Measurements from ENCODE around the gene HERC5. TPM values are rescaled to one million over a fixed set of nuclear protein-coding genes. Genes with fewer than 3 reads are reported as not detected.

Gene HERC5
- total and polyA plus RNA-seq, 9 donors: 10.5 to 20.9 (median 18.6) TPM

GRCh38 chr4:88503344-88503743 is 46.4 kb downstream of the HERC5 start:
- no peak for TF ChIP-seq CTCF (IDR thresholded peaks at IDR 0.05)
- TF ChIP-seq EP300 (IDR thresholded peaks at IDR 0.05): no peak
- DNase-seq: no peak
- intact Hi-C loops (cut with DNase I): no loop called here

GRCh38 chr4:88511236-88511635 is 54.3 kb downstream of the HERC5 start:
- no peaks in the 10 kb centered on the region for H3K4me1 ChIP-seq (ENCODE audit: insufficient read depth)
- no peak for DNase-seq
- TF ChIP-seq POLR2A (IDR thresholded peaks at IDR 0.05) (no peak), CTCF (IDR thresholded peaks at IDR 0.05) (no peak), EP300 (IDR thresholded peaks at IDR 0.05) (no peak)
- 89 to 93% (median 90%) methylated on average over 3 of the region's 3 CpGs for WGBS, 3 donors
- H3K4me3 ChIP-seq: no peak overlapping the region
- H3K27ac ChIP-seq: no peak overlapping the region
- intact Hi-C loops (cut with DNase I): loop anchor here in 3 of 4 donors (5.0 to 10.0 kb wide), 4 partner anchors 136 to 476 kb away; partner anchors contain the start of gene HERC6 (in 1 of the 3)
- no peaks in the 10 kb centered on the region for H3K27me3 ChIP-seq
- H3K36me3 ChIP-seq: no peaks in the 10 kb centered on the region
- no peaks in the 10 kb centered on the region for H3K9me3 ChIP-seq

More at GRCh38 chr4:88503344-88503743, 46.4 kb downstream of the HERC5 start:
- H3K4me3 ChIP-seq: no peak overlapping the region
- no peak overlapping the region for H3K27ac ChIP-seq
- no peaks in the 10 kb centered on the region for H3K36me3 ChIP-seq
- WGBS, 3 donors: 95 to 97% (median 97%) methylated on average over 2 of the region's 2 CpGs
- H3K27me3 ChIP-seq: no peaks in the 10 kb centered on the region
- H3K4me1 ChIP-seq (ENCODE audit: insufficient read depth): no peaks in the 10 kb centered on the region
- H3K9me3 ChIP-seq: no peaks in the 10 kb centered on the region

GRCh38 chr4:88514557-88515511 is 57.9 kb downstream of the HERC5 start:
- WGBS, 3 donors: 80 to 83% (median 81%) methylated on average over 8 of the region's 8 CpGs
- H3K4me3 ChIP-seq: no peak overlapping the region
- intact Hi-C loops (cut with DNase I): loop anchor here (5.0 to 10.0 kb wide), 4 partner anchors 140 to 480 kb away; partner anchors contain the start of gene HERC6 (in 1 of the 4)
- H3K27ac ChIP-seq: no peak overlapping the region
- no peaks in the 10 kb centered on the region for H3K9me3 ChIP-seq
- no peaks in the 10 kb centered on the region for H3K36me3 ChIP-seq
- no peak for TF ChIP-seq EP300 (IDR thresholded peaks at IDR 0.05)
- TF ChIP-seq POLR2A (IDR thresholded peaks at IDR 0.05): no peak
- TF ChIP-seq CTCF (IDR thresholded peaks at IDR 0.05): no peak
- no peaks in the 10 kb centered on the region for H3K27me3 ChIP-seq
- no peak for DNase-seq
- H3K4me1 ChIP-seq (ENCODE audit: insufficient read depth): no peaks in the 10 kb centered on the region

DNA sequence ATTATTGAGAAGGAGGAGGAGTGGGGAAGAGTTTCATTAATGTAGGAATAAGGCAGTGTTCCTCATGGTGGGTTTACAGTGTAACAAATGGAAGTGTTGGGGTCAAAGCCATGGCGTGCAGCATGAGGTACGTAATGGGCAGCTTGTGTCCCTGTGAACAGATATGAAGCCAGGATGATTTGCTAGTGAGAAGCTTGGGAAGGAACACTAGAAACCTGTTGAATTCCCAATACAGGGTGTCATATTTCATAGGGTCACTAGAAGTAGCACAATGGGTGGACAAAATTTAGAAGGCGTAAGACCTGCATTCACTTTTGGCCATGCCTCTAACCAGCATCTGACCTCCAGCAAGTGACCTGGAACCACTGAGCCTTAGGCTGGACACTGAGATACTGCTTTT is 59.8 kb downstream of the HERC5 start:
- Histone ChIP-seq H3K4me1 (ENCODE audit: insufficient read depth) (no peaks in the 10 kb centered on the region), H3K27me3 (no peaks in the 10 kb centered on the region), H3K27ac (no peak overlapping the region), H3K4me3 (no peak overlapping the region), H3K36me3 (no peaks in the 10 kb centered on the region), H3K9me3 (no peaks in the 10 kb centered on the region)
- DNase-seq: no peak
- intact Hi-C loops (cut with DNase I): loop anchor here (5.0 to 10.0 kb wide), 4 partner anchors 142 to 482 kb away; partner anchors contain the start of gene HERC6 (in 1 of the 4)
- TF ChIP-seq EP300 (IDR thresholded peaks at IDR 0.05): no peak
- no peak for TF ChIP-seq CTCF (IDR thresholded peaks at IDR 0.05)
- no peak for TF ChIP-seq POLR2A (IDR thresholded peaks at IDR 0.05)
- WGBS, 3 donors: 84 to 91% (median 90%) methylated on average over 3 of the region's 3 CpGs
